Measurements from ENCODE around the gene KIAA1217. TPM values are rescaled to one million over a fixed set of nuclear protein-coding genes. Genes with fewer than 3 reads are reported as not detected.

Gene KIAA1217
- total RNA-seq, 1 experiment from 2014 or later = 7.8 TPM

- no peak for DNase-seq (ENCODE audit: low read depth, low spot score)
- POLR2A ChIA-PET = no interaction called here
- H3K4me2 ChIP-seq (ENCODE audit: low read length) = no peak overlapping the region
Observed at GRCh38 chr10:24259365-24260130, 50.6 kb downstream of the KIAA1217 start.

More at GRCh38 chr10:24259365-24260130, 50.6 kb downstream of the KIAA1217 start:
- H3K9me2 ChIP-seq (ENCODE audit: insufficient read depth) = no peaks in the 10 kb centered on the region
- no peak overlapping the region for H3K27ac ChIP-seq (ENCODE audit: low read depth, low read length)
- H3K79me2 ChIP-seq (ENCODE audit: insufficient read depth, low read length) = no peaks in the 10 kb centered on the region
- ChIA-PET CTCF (no interaction called here), RAD21 (ENCODE audit: low non-redundant PET in 1 of 2, low total read pairs in 2 of 2, uncharacterized antibody in 2 of 2, unreplicated experiment in 2 of 2) (no interaction called here)
- ATAC-seq = no peak
- H3K4me1 ChIP-seq (ENCODE audit: control insufficient read depth in 1 of 2, insufficient read depth in 2 of 2, low read length in 2 of 2) = no peaks in the 10 kb centered on the region
- no peak overlapping the region for H3K4me3 ChIP-seq (replicated peaks in 1 of 2; ENCODE audit: low read depth in 1 of 2, low read length in 2 of 2)
- no peak overlapping the region for H2AFZ ChIP-seq (ENCODE audit: low read depth, low read length, poor library complexity, severe bottlenecking)
- H4K20me1 ChIP-seq (ENCODE audit: insufficient read depth) = no peaks in the 10 kb centered on the region
- intact Hi-C loops (cut with micrococcal nuclease) = no loop called here
- no peaks in the 10 kb centered on the region for H3K36me3 ChIP-seq (ENCODE audit: control insufficient read depth in 1 of 2, insufficient read depth in 2 of 2, low read length in 2 of 2)
- no peaks in the 10 kb centered on the region for H3K9me3 ChIP-seq (ENCODE audit: control insufficient read depth in 1 of 2, insufficient read depth in 1 of 2, low read depth in 1 of 2, low read length in 2 of 2)
- H3K9ac ChIP-seq (ENCODE audit: low read length) = no peak overlapping the region
- no TSS peak for BruUV-seq (replicated peaks)
- H3K27me3 ChIP-seq (ENCODE audit: insufficient read depth, low read length) = peaks cover 7% of the 10 kb centered on the region; the same call in 1 of the 2 replicates
- TF ChIP-seq EGR1 (IDR thresholded peaks at IDR 0.05; ENCODE audit: low read depth) (no peak), RAD21 (IDR thresholded peaks at IDR 0.05; ENCODE audit: low read depth) (no peak), CTCF (IDR thresholded peaks at IDR 0.05 in 2 of 3, conservative IDR thresholded peaks at IDR 0.05 in 1 of 3; ENCODE audit: borderline replicate concordance in 1 of 3, insufficient read depth in 1 of 3, low read depth in 2 of 3, low read length in 2 of 3) (no peak), EZH2 (IDR thresholded peaks at IDR 0.05) (no peak), ZNF274 (IDR thresholded peaks at IDR 0.05; ENCODE audit: low read depth, low read length) (no peak), POLR2A (IDR thresholded peaks at IDR 0.05; ENCODE audit: borderline replicate concordance, extremely low read depth, insufficient read depth, insufficient read length) (no peak), EZH2phosphoT487 (IDR thresholded peaks at IDR 0.05; ENCODE audit: borderline replicate concordance) (no peak)
